ENCODE data around the gene GPR52.

Gene GPR52

GRCh38 chr1:174447866-174448530, at the start of gene GPR52:
Gene GPR52 (plus strand): TSS chr1:174447964. CDS start chr1:174448112, 148 bp downstream.
- H3K36me3 Mint-ChIP-seq (ENCODE audit: low read depth) = no peaks in the 10 kb centered on the region
- peak within 1 kb of the TSS in 1 of 3 experiments; percentile 1 for H3K4me3 Mint-ChIP-seq
- H3K9me3 Mint-ChIP-seq = no peaks in the 10 kb centered on the region
- H3K27ac Mint-ChIP-seq = peak within 1 kb of the TSS; percentile 34 to 93 (median 71)
- H3K4me1 Mint-ChIP-seq = peaks cover 21% of the 10 kb centered on the region
- peaks cover 3% of the 10 kb centered on the region for H3K27me3 Mint-ChIP-seq (ENCODE audit: low read depth)
- no peak for TF ChIP-seq CTCF (IDR thresholded peaks at IDR 0.05; ENCODE audit: unreplicated experiment in 3 of 3)

- Mint-ChIP-seq H3K27ac (no peak overlapping the region), H3K4me3 (no peak overlapping the region), H3K9me3 (peaks cover 3% of the 10 kb centered on the region), H3K27me3 (ENCODE audit: low read depth) (no peaks in the 10 kb centered on the region), H3K36me3 (ENCODE audit: low read depth) (peaks cover 21% of the 10 kb centered on the region), H3K4me1 (no peaks in the 10 kb centered on the region)
- TF ChIP-seq CTCF (IDR thresholded peaks at IDR 0.05; ENCODE audit: unreplicated experiment in 3 of 3) = no peak
Observed at GRCh38 chr1:174398246-174398645, 49.5 kb upstream of the GPR52 start.

- no peaks in the 10 kb centered on the region for H3K9me3 Mint-ChIP-seq
- no peak for TF ChIP-seq CTCF (IDR thresholded peaks at IDR 0.05; ENCODE audit: unreplicated experiment in 3 of 3)
- H3K4me3 Mint-ChIP-seq = no peak overlapping the region
- peaks cover 14% of the 10 kb centered on the region for H3K36me3 Mint-ChIP-seq (ENCODE audit: low read depth)
- no peaks in the 10 kb centered on the region for H3K4me1 Mint-ChIP-seq
- H3K27me3 Mint-ChIP-seq (ENCODE audit: low read depth) = no peaks in the 10 kb centered on the region
- no peak overlapping the region for H3K27ac Mint-ChIP-seq
Observed at GRCh38 chr1:174399211-174399610, 48.6 kb upstream of the GPR52 start.

- Mint-ChIP-seq H3K36me3 (ENCODE audit: low read depth) (peaks cover 11% of the 10 kb centered on the region), H3K27ac (no peak overlapping the region), H3K27me3 (ENCODE audit: low read depth) (no peaks in the 10 kb centered on the region), H3K4me1 (no peaks in the 10 kb centered on the region), H3K4me3 (no peak overlapping the region), H3K9me3 (no peaks in the 10 kb centered on the region)
- no peak for TF ChIP-seq CTCF (IDR thresholded peaks at IDR 0.05; ENCODE audit: unreplicated experiment in 3 of 3)
Observed at GRCh38 chr1:174401075-174401474, 46.7 kb upstream of the GPR52 start.

GRCh38 chr1:174405219-174405618, 42.5 kb upstream of the GPR52 start:
- Mint-ChIP-seq H3K27me3 (ENCODE audit: low read depth) (no peaks in the 10 kb centered on the region), H3K4me3 (no peak overlapping the region), H3K9me3 (no peaks in the 10 kb centered on the region), H3K36me3 (ENCODE audit: low read depth) (no peaks in the 10 kb centered on the region), H3K4me1 (no peaks in the 10 kb centered on the region), H3K27ac (no peak overlapping the region)
- no peak for TF ChIP-seq CTCF (IDR thresholded peaks at IDR 0.05; ENCODE audit: unreplicated experiment in 3 of 3)

GRCh38 chr1:174406421-174406820, 41.3 kb upstream of the GPR52 start:
- Mint-ChIP-seq H3K27ac (no peak overlapping the region), H3K27me3 (ENCODE audit: low read depth) (no peaks in the 10 kb centered on the region), H3K4me3 (no peak overlapping the region), H3K9me3 (peaks cover 4% of the 10 kb centered on the region), H3K36me3 (ENCODE audit: low read depth) (no peaks in the 10 kb centered on the region), H3K4me1 (no peaks in the 10 kb centered on the region)
- TF ChIP-seq CTCF (IDR thresholded peaks at IDR 0.05; ENCODE audit: unreplicated experiment in 3 of 3) = no peak
